ENCODE measurements around the gene DOCK3. TPM values are rescaled to one million over a fixed set of nuclear protein-coding genes. Genes with fewer than 3 reads are reported as not detected.
"Not testable (repeated sequence)": the region's sequence is repeated elsewhere in the genome, so short reads cannot be mapped to it uniquely, and the experiment has no call there.

The DOCK3 gene
- polyA plus RNA-seq, 2 of the 4 experiments (the other 2 are of a cell fraction): 0.40 to 0.46 TPM

DNA sequence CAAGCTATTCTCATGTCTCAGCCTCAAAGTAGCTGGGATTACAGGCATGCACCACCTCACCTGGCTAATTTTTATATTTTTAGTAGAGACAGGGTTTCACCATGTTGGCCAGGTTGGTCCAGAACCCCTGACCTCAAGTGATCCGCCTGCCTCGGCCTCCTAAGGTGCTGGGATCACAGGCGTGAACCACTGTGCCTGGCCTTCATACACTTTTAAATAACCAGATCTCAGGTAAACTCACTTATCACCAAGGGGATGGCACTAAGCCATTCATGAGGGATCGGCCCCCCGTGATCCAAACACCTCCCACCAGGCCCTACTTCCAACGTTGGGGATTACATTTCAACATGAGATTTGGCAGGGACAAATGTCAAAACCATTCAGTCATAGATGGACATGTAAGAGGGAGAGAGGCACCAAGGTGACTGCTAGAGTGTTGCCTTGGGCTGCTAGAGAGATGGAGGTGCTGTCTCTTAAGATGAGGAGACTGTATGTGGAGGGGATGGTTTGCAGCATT, 13.3 kb upstream of the DOCK3 start (continued):
- TF ChIP-seq MYC (IDR thresholded peaks at IDR 0.05; ENCODE audit: borderline replicate concordance, low read length): no peak

DNA sequence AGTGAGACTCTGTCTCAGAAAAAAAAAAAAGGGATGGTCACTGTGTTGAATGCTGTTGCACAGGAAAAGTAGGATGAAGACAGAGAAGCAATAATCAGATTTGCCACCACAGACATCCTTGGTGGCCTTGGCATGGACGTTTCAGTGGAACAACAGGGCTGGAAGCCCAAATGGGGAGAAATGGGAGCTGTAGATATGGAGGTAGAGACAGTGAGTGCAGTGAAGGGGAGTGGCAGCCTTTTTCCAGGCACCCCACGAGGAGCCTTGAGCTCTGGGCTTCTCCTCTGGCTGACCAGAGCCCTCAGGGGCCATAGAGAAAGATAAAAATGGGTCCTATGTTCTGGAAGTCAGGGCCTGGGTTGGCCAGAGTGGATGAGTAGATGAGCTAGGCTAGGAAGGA, 12.3 kb upstream of the DOCK3 start:
- WGBS (ENCODE audit: missing lambda C conversion rate): 6% methylated on average over 2 of the region's 2 CpGs
- no peak for DNase-seq (ENCODE audit: low read depth in 1 of 2, low spot score in 1 of 2)
- Histone ChIP-seq H3K9me3 (no peaks in the 10 kb centered on the region), H3K27ac (no peak overlapping the region), H3K4me1 (peaks cover 13% of the 10 kb centered on the region; the same call in 2 of the 3 replicates), H3K4me2 (no peak overlapping the region), H3K4me3 (no peak overlapping the region)
- POLR2A ChIA-PET: no interaction called here
- no peak for FAIRE-seq
- CTCF ChIA-PET: interaction anchor here (1.1 to 1.2 kb wide), 2 partner anchors 9 to 35 kb away, joined by 4 to 8 read pairs; no protein-coding TSS in a partner anchor
- ATAC-seq: peak in 1 of 2 experiments; percentile 20; a peak in 1 of 6 replicates
- TF ChIP-seq HOXB5 (CRISPR knock-in tag; IDR thresholded peaks at IDR 0.05): no peak
- TF ChIP-seq KDM1A (IDR thresholded peaks at IDR 0.05; ENCODE audit: low read depth): no peak
- TF ChIP-seq TFCP2L1 (CRISPR knock-in tag; IDR thresholded peaks at IDR 0.05): no peak
- no peak for TF ChIP-seq RAD21 (conservative IDR thresholded peaks at IDR 0.05 in 1 of 2, IDR thresholded peaks at IDR 0.05 in 1 of 2)
- TF ChIP-seq HOXA7 (CRISPR knock-in tag; IDR thresholded peaks at IDR 0.05): no peak
- no peak for TF ChIP-seq HDAC2 (IDR thresholded peaks at IDR 0.05)
- no peak for TF ChIP-seq MYC (IDR thresholded peaks at IDR 0.05; ENCODE audit: borderline replicate concordance, low read length)
- no peak for TF ChIP-seq RARB (CRISPR knock-in tag; IDR thresholded peaks at IDR 0.05)
- TF ChIP-seq, protein P1, sequence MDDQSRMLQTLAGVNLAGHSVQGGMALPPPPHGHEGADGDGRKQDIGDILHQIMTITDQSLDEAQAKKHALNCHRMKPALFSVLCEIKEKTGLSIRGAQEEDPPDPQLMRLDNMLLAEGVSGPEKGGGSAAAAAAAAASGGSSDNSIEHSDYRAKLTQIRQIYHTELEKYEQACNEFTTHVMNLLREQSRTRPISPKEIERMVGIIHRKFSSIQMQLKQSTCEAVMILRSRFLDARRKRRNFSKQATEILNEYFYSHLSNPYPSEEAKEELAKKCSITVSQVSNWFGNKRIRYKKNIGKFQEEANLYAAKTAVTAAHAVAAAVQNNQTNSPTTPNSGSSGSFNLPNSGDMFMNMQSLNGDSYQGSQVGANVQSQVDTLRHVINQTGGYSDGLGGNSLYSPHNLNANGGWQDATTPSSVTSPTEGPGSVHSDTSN (IDR thresholded peaks at IDR 0.05): no peak

DNA sequence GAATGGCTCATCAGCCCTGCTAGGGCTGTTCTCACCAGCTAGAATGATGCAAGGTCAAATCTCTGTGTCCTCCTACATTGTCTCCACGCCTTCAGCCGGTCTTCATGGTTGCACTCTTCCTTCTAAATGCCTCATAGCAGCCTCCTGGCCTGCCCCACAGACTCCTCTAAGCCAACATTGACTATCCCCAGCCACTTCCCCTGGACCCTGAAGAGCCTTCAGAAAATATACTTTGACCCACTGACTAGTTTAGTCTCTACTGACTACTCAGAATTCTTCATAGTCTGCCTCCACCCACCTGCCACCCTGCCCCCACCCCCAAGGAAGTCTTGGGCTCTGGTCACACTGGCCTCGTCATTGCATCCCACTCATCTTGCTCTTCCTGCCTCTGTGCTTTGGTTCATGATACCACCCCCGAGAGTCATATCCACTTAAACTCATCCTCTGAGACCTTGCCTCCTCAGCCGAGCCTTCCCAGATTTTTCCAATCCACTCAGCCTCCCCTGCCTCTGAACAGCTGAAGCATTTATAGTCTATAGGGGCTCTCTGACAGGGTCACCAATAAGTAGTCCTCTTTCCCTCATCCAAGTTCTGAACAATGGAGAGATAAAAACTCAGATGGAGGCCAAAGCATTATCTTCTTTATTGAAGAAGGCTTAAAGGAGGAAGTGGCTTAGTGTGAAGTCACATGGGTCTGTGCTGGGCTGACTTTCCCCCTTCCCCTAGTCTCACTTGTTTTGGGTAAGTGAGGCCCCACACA, 9.5 kb upstream of the DOCK3 start:
- H3K9me3 ChIP-seq: no peaks in the 10 kb centered on the region
- 85% methylated on average over 5 of the region's 5 CpGs for WGBS (ENCODE audit: missing lambda C conversion rate)

DNA sequence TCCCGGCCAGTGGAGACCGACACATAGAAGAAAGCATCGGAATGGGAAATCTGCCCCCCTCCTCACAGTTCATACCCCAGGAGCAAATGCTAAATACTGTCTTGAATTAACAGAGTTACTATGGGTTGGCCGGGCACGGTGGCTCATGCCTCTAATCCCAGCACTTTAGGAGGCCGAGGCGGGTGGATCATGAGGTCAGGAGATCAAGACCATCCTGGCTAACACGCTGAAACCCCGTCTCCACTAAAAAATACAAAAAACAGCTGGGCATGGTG, 8.9 kb upstream of the DOCK3 start:
- H3K27ac ChIP-seq; H3K4me3 ChIP-seq; FAIRE-seq; ATAC-seq; H3K9me3 ChIP-seq; H3K4me2 ChIP-seq; DNase-seq (ENCODE audit: low read depth in 1 of 2, low spot score in 1 of 2); POLR2A ChIA-PET: not testable (repeated sequence)
- peaks cover 15% of the 10 kb centered on the region for H3K4me1 ChIP-seq
- WGBS (ENCODE audit: missing lambda C conversion rate): 75% methylated on average over 9 of the region's 9 CpGs
- CTCF ChIA-PET: interaction anchor here (0.6 to 2.4 kb wide), 2 partner anchors 10 to 38 kb away, joined by 3 to 9 read pairs; partner anchors contain the start of gene DOCK3

More for the DNA sequence above, 9.5 kb upstream of the DOCK3 start:
- TF ChIP-seq BHLHE40 (IDR thresholded peaks at IDR 0.05; ENCODE audit: low read depth, low read length): no peak
- DNase-seq (ENCODE audit: low read depth in 1 of 2, low spot score in 1 of 2) (no peak), ATAC-seq (no peak), FAIRE-seq (no peak)
- POLR2A ChIA-PET: no interaction called here
- Histone ChIP-seq H3K27ac (no peak overlapping the region), H3K4me2 (no peak overlapping the region), H3K4me3 (no peak overlapping the region), H3K4me1 (peaks cover 13% of the 10 kb centered on the region; the same call in 2 of the 3 replicates)
- CTCF ChIA-PET: interaction anchor here (0.6 kb wide), 1 partner anchor 37 kb away, joined by 3 read pairs; no protein-coding TSS in a partner anchor

- FAIRE-seq (no peak), ATAC-seq (no peak), DNase-seq (ENCODE audit: low read depth in 1 of 2, low spot score in 1 of 2) (no peak)
- no peaks in the 10 kb centered on the region for H3K9me3 ChIP-seq
- no peak overlapping the region for H3K27ac ChIP-seq
- peak overlapping the region; percentile 30; the same call in 1 of the 3 replicates for H3K4me2 ChIP-seq
- peaks cover 25% of the 10 kb centered on the region for H3K4me1 ChIP-seq
- WGBS (ENCODE audit: missing lambda C conversion rate): 10% methylated on average over 1 of the region's 1 CpG
- ChIA-PET CTCF (interaction anchor here (1.0 to 2.4 kb wide), 5 partner anchors 9 to 722 kb away, joined by 3 to 10 read pairs (median 4); partner anchors contain the start of genes DOCK3 and MAPKAPK3), POLR2A (no interaction called here)
- no peak overlapping the region for H3K4me3 ChIP-seq
- TF ChIP-seq JUNB (IDR thresholded peaks at IDR 0.05): no peak
- no peak for TF ChIP-seq MAX (IDR thresholded peaks at IDR 0.05)
- no peak for TF ChIP-seq FOSB (CRISPR knock-in tag; IDR thresholded peaks at IDR 0.05)
- no peak for TF ChIP-seq KDM5A (IDR thresholded peaks at IDR 0.05)
Observed at GRCh38 chr3:50666837-50667236, 7.9 kb upstream of the DOCK3 start.

All from A549 (cell line).